HG03565 (cell line): Measurements from ENCODE around the gene DTYMK.
"Not testable (repeated sequence)": the region's sequence is repeated elsewhere in the genome, so short reads cannot be mapped to it uniquely, and the experiment has no call there.

Experiments
- ATAC-seq: cut with Tn5 transposase; IDR thresholded peaks from one replicate; pipeline ENCODE4 v1.9.1; 2021; ENCODE audit warnings: mild to moderate bottlenecking, moderate library complexity; ENCODE audit not compliant: unreplicated experiment

DTYMK gene

GRCh38 chr2:241686650-241687425 lies at the start of gene DTYMK:
DTYMK (minus strand) TSS chr2:241686815; CDS start chr2:241686783, 32 bp downstream.
- peak; percentile 86 for ATAC-seq

GRCh38 chr2:241736111-241736510 lies 49.5 kb upstream of the DTYMK start:
- ATAC-seq: no peak

GRCh38 chr2:241734467-241735208 lies 48.0 kb upstream of the DTYMK start, which contains the start of gene D2HGDH:
D2HGDH (plus strand) TSS chr2:241734630; CDS start chr2:241735225, 595 bp downstream.
- peak; percentile 63 for ATAC-seq

GRCh38 chr2:241734208-241734466 lies 47.5 kb upstream of the DTYMK start:
- ATAC-seq: peak; percentile 10

GRCh38 chr2:241733391-241734207 lies 47.0 kb upstream of the DTYMK start:
- ATAC-seq: no peak

GRCh38 chr2:241732513-241733186 lies 46.0 kb upstream of the DTYMK start:
- ATAC-seq: not testable (repeated sequence)

GRCh38 chr2:241730671-241731293 lies 44.2 kb upstream of the DTYMK start:
- ATAC-seq: no peak

GRCh38 chr2:241729868-241730267 lies 43.3 kb upstream of the DTYMK start:
- ATAC-seq: no peak

GRCh38 chr2:241728627-241729026 lies 42.0 kb upstream of the DTYMK start:
- no peak for ATAC-seq

GRCh38 chr2:241728000-241728399 lies 41.4 kb upstream of the DTYMK start:
- ATAC-seq: no peak

- no peak for ATAC-seq
Measured at GRCh38 chr2:241726459-241726858, 39.8 kb upstream of the DTYMK start.

GRCh38 chr2:241724975-241725870 lies 38.6 kb upstream of the DTYMK start:
- no peak for ATAC-seq

GRCh38 chr2:241724259-241724974 lies 37.8 kb upstream of the DTYMK start:
- no peak for ATAC-seq

- no peak for ATAC-seq
Measured at GRCh38 chr2:241722896-241723454, 36.4 kb upstream of the DTYMK start.

GRCh38 chr2:241721852-241722251 lies 35.2 kb upstream of the DTYMK start:
- no peak for ATAC-seq

GRCh38 chr2:241720560-241720959 lies 33.9 kb upstream of the DTYMK start:
- ATAC-seq: no peak

GRCh38 chr2:241720099-241720498 lies 33.5 kb upstream of the DTYMK start:
- ATAC-seq: no peak

GRCh38 chr2:241719093-241719492 lies 32.5 kb upstream of the DTYMK start:
- no peak for ATAC-seq
